Measurements from ENCODE around the gene ADCK1.
"Not testable (repeated sequence)": the region's sequence is repeated elsewhere in the genome, so short reads cannot be mapped to it uniquely, and the experiment has no call there.

The ADCK1 gene

GRCh38 chr14:77864580-77864979 lies 64.7 kb downstream of the ADCK1 start:
- DNase-seq (ENCODE audit: low read depth in 1 of 2, low spot score in 1 of 2), result no peak

DNA sequence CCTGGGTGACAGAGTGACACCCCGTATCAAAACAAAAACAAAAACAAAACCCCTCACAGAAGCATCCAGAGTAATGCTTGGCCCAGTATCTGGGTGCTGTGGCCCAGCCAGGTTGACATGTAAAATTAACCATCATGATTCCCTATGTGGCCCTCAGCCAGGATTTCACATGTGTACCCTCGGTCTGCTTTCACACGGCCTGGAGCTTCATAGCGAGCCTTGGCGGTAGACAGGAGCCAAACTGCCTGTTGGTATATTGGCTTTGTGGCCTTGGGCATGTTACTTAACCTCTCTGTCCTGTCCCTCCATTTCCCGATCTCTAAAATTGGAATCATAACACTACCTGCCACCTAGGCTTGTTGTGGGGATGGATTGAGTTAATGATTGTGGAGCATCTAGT lies 65.5 kb downstream of the ADCK1 start:
- no peak for DNase-seq (ENCODE audit: low read depth in 1 of 2, low spot score in 1 of 2)

GRCh38 chr14:77866932-77867331 lies 67.0 kb downstream of the ADCK1 start:
- DNase-seq (ENCODE audit: low read depth in 1 of 2, low spot score in 1 of 2), result no peak

DNA sequence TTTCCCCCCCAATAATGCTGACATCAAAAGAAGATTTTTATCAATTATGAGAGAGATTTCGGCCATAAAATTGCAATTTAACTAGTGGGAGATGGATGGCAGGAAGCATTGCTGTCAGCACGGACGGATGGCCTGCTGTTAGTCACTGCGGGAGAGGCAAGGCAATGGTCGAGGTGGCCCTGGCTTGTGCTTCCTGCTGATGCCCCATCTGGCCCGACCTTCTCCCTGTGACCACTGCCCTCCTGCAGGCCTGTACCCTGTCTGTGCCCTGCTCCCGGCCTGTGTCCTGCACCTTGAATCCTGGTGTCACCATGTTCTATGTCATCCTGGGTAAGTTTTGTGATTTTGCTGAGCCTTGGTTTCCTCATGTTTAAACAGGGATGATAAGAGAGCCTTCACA lies 67.6 kb downstream of the ADCK1 start:
- no peak for DNase-seq (ENCODE audit: low read depth in 1 of 2, low spot score in 1 of 2)

DNA sequence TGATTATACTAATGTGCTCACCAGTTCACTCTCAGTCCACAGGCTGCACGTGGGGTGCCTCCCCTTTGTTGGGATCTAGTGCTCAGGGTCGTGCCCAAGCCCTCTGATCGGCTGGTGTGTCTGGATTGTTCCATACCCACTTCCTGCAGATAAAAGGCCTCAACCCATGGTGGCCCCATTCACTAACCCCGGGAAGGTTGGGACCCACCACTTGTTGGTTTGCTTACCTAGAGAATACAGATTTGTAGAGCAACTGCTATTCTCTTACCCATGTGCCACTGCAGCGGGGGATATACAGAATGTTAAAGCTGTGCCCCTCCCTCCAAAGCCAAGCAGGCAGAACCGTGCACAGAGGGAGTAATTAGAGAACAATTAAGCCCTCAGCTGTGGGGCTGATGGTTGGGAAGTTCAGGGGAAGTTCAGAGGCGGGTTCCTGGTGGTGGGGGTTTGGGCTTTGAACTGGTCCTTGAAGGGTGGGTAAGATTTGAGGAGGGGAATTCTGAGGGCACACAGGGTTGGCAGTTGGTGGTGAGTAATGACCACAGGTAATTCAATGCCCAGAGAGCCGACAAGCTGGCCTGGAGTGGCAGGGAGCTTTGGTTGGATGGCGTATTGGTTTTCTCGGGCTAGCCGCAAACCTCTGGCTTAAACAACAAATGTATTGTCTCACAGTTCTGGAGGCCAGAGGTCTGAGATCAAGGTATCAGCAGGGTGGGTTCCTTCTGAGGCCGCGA lies 68.8 kb downstream of the ADCK1 start:
- no peak for DNase-seq (ENCODE audit: low read depth in 1 of 2, low spot score in 1 of 2)

DNA sequence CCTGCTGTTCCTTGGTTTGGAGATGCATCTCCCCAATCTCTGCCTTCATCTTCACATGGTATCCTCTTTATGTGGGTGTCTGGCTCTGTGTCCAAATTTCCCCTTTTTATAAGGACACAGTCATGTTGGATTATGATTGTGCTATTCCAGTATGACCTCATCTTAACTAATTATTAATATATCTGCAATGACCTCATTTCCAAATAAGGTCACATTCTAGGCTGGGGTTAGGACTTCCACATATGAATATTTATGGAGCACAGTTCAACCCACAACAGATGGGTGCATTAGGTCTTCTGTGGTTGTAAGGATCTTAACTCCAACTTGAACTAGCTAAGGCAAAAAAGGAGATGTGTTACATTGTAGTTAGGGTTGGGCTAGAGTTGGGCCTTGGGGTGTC lies 69.4 kb downstream of the ADCK1 start:
- no peak for DNase-seq (ENCODE audit: low read depth in 1 of 2, low spot score in 1 of 2)

DNA sequence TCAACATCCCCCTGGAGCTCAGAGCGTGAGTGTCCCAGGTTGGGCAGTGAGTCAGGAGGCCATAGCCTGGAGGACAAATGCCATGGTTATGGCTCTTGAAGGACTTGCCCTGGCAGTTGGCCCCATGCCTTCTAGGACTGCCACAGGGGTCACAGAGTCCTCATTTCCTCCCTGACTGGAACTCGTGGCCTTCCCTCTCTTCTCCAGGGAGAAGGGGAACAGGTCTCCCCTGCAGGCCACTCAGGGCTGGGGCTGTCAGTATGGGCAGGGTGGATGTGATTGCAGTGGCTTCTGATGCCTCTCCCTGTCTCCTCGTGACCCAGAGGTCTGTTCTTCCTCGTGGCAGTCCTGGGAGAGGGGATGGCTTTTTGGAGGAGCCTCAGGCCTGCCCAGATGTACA lies 70.7 kb downstream of the ADCK1 start:
- no peak for DNase-seq (ENCODE audit: low read depth in 1 of 2, low spot score in 1 of 2)

DNA sequence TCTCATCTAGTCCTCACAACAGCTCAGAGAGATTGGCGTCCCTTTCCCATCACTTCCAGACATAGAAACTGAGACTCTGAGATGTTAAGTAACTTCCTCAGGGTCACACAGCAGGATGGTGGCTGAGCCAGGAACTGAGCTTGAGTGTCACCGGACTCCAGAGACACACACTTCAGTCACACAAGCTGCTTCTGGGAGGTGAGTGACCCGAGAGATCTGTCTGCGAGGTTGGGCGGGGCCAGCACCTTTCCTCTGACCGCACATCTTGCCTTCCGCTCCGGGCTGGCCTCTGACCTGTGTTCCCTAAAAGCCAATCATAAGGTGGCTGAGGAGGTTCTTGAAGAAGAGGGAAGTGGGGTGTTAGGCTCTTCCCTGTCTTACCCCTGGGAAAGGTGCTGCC lies 72.2 kb downstream of the ADCK1 start:
- no peak for DNase-seq (ENCODE audit: low read depth in 1 of 2, low spot score in 1 of 2)

GRCh38 chr14:77872983-77873382 lies 73.1 kb downstream of the ADCK1 start:
- no peak for DNase-seq (ENCODE audit: low read depth in 1 of 2, low spot score in 1 of 2)

GRCh38 chr14:77878783-77879182 lies 78.9 kb downstream of the ADCK1 start:
- no peak for DNase-seq (ENCODE audit: low read depth in 1 of 2, low spot score in 1 of 2)

- no peak for DNase-seq (ENCODE audit: low read depth in 1 of 2, low spot score in 1 of 2)
Observed at GRCh38 chr14:77880056-77880455, 80.1 kb downstream of the ADCK1 start.

DNA sequence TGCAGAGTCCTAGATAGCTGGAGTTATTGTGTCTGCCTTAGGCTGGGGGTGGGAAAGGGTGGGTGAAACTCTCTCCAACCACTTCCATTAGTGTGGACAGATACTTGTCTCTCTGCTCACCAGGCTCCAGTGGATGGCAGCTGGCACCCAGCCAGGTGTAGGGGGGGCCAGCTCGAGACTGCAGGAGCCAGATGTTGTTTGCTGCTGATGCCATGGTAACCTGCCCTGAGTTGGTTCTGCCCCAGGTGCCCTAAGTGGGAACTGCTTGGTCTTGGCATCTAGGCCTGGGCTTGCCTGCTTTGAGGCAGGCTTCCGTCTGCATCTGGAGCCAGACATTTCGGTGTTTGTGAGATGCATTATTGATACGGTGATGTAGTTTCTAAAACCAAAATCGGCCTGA lies 82.2 kb downstream of the ADCK1 start:
- no peak for DNase-seq (ENCODE audit: low read depth in 1 of 2, low spot score in 1 of 2)

- no peak for DNase-seq (ENCODE audit: low read depth in 1 of 2, low spot score in 1 of 2)
Observed at GRCh38 chr14:77882636-77883035, 82.7 kb downstream of the ADCK1 start.

DNA sequence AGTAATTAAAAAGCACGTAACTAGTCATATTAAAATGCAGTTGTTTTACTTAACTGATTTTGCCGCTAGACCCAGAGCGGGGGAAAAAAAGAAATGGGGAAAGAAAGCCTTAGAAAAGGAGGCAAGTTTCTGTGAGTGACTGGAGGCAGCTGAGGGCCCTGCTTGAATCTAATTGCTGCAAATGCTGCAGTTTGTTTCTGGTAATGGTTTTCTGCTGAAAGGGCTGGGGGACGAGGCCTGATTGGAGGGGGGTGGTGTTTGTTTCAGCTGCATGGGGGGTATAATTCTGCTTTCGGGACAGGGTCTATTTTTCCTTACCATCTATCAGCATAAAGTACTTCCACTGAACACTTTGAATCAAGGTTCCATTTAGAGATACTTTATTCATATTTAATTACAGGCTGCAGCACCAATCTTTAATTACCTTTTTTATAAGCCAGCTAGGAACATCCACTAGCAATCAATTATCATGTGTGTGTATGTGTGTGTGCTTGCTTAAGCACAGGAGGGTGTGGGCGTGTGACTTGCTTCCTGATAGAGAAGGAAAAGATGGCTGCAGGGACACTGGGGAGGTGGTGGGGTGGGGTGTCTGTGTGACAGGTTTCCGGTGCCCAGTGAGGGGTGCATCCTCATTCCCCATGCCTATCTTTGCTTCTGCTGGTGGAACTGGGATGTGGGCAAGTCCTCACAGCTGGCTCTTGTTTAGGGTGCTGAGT lies 83.4 kb downstream of the ADCK1 start:
- no peak for DNase-seq (ENCODE audit: low read depth in 1 of 2, low spot score in 1 of 2)

- DNase-seq (ENCODE audit: low read depth in 1 of 2, low spot score in 1 of 2), result no peak
Observed at GRCh38 chr14:77883847-77884238, 83.9 kb downstream of the ADCK1 start.

DNA sequence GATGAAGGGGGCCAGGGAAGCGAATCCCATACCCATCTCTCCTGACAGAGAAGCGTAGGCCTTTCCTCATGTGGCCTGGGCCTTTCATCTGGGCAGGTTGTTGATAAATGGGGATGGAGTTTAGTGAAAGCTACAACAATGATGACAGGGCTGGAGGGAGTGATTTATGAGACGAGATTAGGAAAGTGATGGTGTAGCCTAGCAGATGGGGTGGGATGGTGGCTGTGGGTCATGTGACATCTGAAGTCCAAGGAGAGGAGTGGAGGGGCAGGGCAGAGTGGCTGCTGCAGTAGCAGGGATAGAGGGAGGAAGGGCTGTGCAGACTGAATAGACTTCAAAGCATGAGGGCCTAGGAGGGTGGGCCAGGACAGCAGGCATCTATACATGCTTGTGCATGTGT lies 85.5 kb downstream of the ADCK1 start:
- DNase-seq (ENCODE audit: low read depth in 1 of 2, low spot score in 1 of 2), result no peak

DNA sequence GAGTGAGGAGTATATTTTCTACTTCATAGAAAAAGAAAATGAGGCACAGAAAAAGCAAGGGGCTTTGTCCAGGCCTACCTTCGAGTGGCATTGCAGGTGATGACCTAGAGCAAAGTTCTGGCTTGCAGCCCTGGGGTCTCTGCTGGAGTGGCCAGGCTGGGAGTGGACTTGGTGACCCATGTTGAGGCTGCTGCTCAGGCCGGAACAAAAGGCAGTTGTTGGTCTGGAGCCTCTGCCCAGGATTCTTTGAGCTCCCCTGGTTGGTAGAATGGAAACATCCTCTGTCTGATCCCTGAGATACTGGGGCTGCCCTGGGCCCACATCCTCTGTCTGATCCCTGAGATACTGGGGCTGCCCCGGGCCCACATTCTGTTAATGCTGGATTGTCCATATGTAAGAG lies 86.1 kb downstream of the ADCK1 start:
- DNase-seq (ENCODE audit: low read depth in 1 of 2, low spot score in 1 of 2), result no peak

DNA sequence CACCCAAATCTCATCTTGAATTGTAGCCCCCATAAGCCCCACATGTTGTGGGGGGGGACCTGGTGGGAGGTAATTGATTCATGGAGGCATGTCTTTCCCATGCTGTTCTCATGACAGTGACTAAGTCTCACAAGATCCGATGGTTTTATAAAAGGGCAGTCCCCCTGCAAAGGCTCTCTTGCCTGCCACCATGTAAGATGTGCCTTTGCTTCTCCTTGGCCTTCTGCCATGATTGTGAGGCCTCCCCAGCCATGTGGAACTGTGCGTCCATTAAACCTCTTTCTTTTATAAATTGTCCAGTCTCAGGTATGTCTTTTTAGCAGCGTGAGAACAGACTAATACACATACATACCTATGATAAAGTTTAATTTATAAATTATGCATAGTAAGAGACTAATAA lies 89.0 kb downstream of the ADCK1 start:
- not testable (repeated sequence) for DNase-seq (ENCODE audit: low read depth in 1 of 2, low spot score in 1 of 2)

DNA sequence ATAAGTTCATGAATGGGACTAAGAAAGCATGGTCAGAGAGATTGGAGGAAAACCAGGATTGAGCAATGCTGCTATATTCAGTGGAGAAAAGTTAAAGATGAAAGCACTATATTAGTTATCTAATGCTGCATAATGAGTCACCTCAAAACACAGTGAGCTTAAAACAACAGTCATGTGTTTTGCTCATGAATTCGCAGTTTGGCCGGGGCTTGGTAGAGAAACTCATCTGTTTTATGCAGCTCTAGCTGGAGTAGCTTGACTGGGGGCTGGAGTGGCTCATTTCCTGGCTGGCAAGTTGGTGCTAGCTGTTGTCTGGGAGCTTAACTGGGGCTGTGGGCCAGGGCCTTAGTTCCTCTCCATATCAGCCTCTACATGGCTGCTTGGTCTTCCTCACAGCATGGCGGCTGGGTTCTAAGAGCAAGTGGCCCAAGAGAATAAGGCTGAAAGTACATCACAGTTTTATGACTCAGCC lies 90.1 kb downstream of the ADCK1 start:
- no peak for DNase-seq (ENCODE audit: low read depth in 1 of 2, low spot score in 1 of 2)

DNA sequence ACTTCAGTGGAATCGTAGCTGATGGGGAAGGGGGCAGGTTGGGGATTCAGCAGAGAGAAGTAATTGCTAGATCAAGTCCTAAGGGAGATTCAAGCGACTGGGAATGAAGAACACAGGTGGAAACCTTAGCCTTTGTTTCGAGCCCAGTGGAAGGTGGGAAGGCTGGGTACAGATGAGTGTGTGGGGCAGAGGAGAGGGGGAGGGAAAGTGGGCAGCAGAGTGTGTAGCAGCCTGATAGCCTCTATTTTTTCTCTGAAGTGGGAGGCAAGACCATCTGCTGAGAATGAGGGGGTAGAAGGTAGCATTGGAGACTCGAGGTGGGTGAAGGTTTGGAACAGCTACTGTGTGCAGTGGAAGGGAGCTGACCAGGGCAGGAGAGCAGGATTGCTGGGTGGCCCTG lies 91.0 kb downstream of the ADCK1 start:
- DNase-seq (ENCODE audit: low read depth in 1 of 2, low spot score in 1 of 2), result no peak

DNA sequence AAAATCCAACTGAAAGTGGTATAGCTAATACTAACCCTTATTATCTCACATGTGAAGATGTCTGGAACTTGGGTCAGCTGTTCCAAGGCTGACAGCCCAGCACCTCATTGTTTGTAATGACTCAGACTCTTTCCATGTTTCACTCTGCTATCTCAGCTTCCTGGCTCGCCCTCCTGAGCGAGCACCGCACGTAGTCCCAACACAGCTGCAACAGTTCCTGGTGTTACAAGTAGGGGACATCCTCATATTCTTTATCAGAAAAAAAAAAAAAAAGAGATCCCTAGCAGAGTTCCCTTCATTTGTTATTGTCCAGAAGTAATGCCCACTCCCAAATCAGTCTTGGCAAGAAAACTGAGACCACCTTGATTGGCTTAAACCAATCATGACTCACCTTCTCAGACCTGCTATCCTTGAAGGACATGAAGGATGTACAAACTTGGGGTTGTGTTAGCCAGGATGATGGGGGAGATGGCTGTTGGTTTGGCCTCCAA lies 92.5 kb downstream of the ADCK1 start:
- no peak for DNase-seq (ENCODE audit: low read depth in 1 of 2, low spot score in 1 of 2)

- no peak for DNase-seq (ENCODE audit: low read depth in 1 of 2, low spot score in 1 of 2)
Observed at GRCh38 chr14:77892890-77893484, 93.1 kb downstream of the ADCK1 start.
